Sigmoid colon (tissue), 4 donors: ENCODE data around the gene FITM1.

Source experiments
- CTCF ChIP-seq, 4 experiments: fragments of 450-650 bp in 3 of 4; fragments of 200-600 bp in 1 of 4; IDR thresholded peaks; one replicate each; pipeline ENCODE4 v1.5.1; 2016 to 2019; ENCODE audit warnings: antibody characterized with exemption in 4 of 4, mild to moderate bottlenecking in 3 of 4, moderate library complexity in 2 of 4
- EP300 ChIP-seq, 4 donors: sonication (generic); formaldehyde crosslinking; IDR thresholded peaks; one replicate each; pipeline ENCODE4 v1.6.1; 2017; ENCODE audit warnings: antibody characterized with exemption in 4 of 4
- POLR2A ChIP-seq, 2 donors: fragments of 450-650 bp; IDR thresholded peaks; one replicate each; pipeline ENCODE4 v1.6.1; 2016; ENCODE audit warnings: antibody characterized with exemption in 2 of 2, mild to moderate bottlenecking in 2 of 2, moderate library complexity in 2 of 2
- POLR2AphosphoS5 ChIP-seq, 4 donors: sonication (generic); formaldehyde crosslinking; IDR thresholded peaks; one replicate each; pipeline ENCODE4 v1.6.1; 2017; ENCODE audit warnings: antibody characterized with exemption in 4 of 4

DNA sequence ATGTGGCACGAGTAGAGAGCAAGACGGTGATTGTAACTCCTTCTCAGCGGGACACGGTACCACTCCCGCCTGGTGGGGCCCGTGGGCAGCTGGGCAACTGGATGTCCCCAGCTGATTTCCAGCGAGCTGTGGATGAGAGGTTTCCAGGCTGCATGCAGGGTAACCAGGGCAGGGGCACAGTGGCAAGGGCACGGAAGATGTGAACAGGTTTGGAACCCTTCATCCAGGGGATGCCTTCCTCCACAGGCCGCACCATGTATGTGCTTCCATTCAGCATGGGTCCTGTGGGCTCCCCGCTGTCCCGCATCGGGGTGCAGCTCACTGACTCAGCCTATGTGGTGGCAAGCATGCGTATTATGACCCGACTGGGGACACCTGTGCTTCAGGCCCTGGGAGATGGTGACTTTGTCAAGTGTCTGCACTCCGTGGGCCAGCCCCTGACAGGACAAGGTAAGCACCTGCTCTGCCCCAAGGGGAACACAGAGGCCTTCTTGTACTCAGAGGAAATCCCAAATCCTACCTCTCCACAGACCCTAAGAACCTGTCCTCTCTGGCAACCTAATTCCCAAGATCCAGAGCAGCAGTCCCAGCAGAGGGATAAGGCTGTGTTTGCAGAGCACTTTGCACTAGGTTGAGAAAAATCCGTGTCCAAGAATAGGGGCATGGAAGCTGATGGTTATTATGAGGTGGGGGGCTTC, 32.1 kb upstream of the FITM1 start:
- no peak for TF ChIP-seq POLR2A (IDR thresholded peaks at IDR 0.05)
- no peak for TF ChIP-seq CTCF (IDR thresholded peaks at IDR 0.05)
- no peak for TF ChIP-seq POLR2AphosphoS5 (IDR thresholded peaks at IDR 0.05)
- TF ChIP-seq EP300 (IDR thresholded peaks at IDR 0.05) = no peak
